A549 (cell line): Measurements from ENCODE around the gene SZT2.

Experiments used
- CTCF ChIP-seq: fragments of >200 bp; sonication (Bioruptor Twin); formaldehyde crosslinking; IDR thresholded peaks from 3 replicates; pipeline ENCODE4 v1.5.1; 2016
- ELK1 ChIP-seq: fragments of 150-350 bp; IDR thresholded peaks from 2 replicates; pipeline ENCODE4 v1.6.1; 2014; ENCODE audit warnings: low read depth, mild to moderate bottlenecking, low read length
- HDAC2 ChIP-seq: fragments of 200-600 bp; sonication (generic); IDR thresholded peaks from 2 replicates; pipeline ENCODE4 v1.6.1; 2016
- JUNB ChIP-seq: fragments of >200 bp; sonication (Bioruptor Twin); formaldehyde crosslinking; IDR thresholded peaks from 2 replicates; pipeline ENCODE4 v1.6.1; 2016
- MAZ ChIP-seq: fragments of 150-350 bp; IDR thresholded peaks from 2 replicates; pipeline ENCODE4 v1.6.1; 2014; ENCODE audit warnings: antibody characterized with exemption, low read depth, low read length, borderline replicate concordance
- POLR2A ChIP-seq: IDR thresholded peaks from 2 replicates; pipeline ENCODE4 v1.6.1; 2012; ENCODE audit warnings: mild to moderate bottlenecking, low read length
- POLR2AphosphoS2 ChIP-seq: conservative IDR thresholded peaks from 2 replicates; pipeline ENCODE4 v1.6.1; 2012; ENCODE audit warnings: low read length, improper control_type of control experiment, inconsistent platforms
- RCOR1 ChIP-seq: fragments of 150-350 bp; IDR thresholded peaks from 2 replicates; pipeline ENCODE4 v1.6.1; 2014; ENCODE audit warnings: antibody characterized with exemption, low read length, low read depth
- REST ChIP-seq: fragments of 200-600 bp; sonication (generic); IDR thresholded peaks from 2 replicates; pipeline ENCODE4 v1.6.1; 2016; ENCODE audit warnings: antibody characterized with exemption, mild to moderate bottlenecking, moderate library complexity
- SMC3 ChIP-seq: fragments of >200 bp; sonication (Bioruptor Twin); formaldehyde crosslinking; IDR thresholded peaks from 3 replicates; pipeline ENCODE4 v1.6.1; 2018; ENCODE audit warnings: inconsistent platforms
- USF2 ChIP-seq: fragments of 450-650 bp; IDR thresholded peaks from 2 replicates; pipeline ENCODE4 v1.6.1; 2014; ENCODE audit warnings: antibody characterized with exemption
- ZC3H11A ChIP-seq: fragments of 450-650 bp; IDR thresholded peaks from 2 replicates; pipeline ENCODE4 v1.6.1; 2014; ENCODE audit warnings: antibody characterized with exemption, mild to moderate bottlenecking
- ZFP36 ChIP-seq: fragments of 450-650 bp; IDR thresholded peaks from 2 replicates; pipeline ENCODE4 v1.6.1; 2014; ENCODE audit warnings: borderline replicate concordance; ENCODE audit not compliant: partially characterized antibody

GRCh38 chr1:43351421-43352350, 38.0 kb upstream of the SZT2 start:
- no peak for TF ChIP-seq CTCF
- TF ChIP-seq MAZ, result no peak
- no peak for TF ChIP-seq ZC3H11A
- no peak for TF ChIP-seq SMC3
- no peak for TF ChIP-seq JUNB
- no peak for TF ChIP-seq POLR2A
- no peak for TF ChIP-seq ZFP36
- no peak for TF ChIP-seq USF2
- no peak for TF ChIP-seq ELK1
- no peak for TF ChIP-seq HDAC2
- no peak for TF ChIP-seq REST
- TF ChIP-seq POLR2AphosphoS2, result no peak
- no peak for TF ChIP-seq RCOR1
